Right lobe of liver (tissue), 4 donors: ENCODE results near the gene ZRANB3.

Experiments used
- CTCF ChIP-seq, 4 donors: fragments of 200-600 bp in 3 of 4; fragments of 450-650 bp in 1 of 4; IDR thresholded peaks; one replicate each; pipeline versions ENCODE4 v1.5.1 to v1.8.0; 2016 to 2022; ENCODE audit warnings: antibody characterized with exemption in 4 of 4, mild to moderate bottlenecking in 2 of 4
- POLR2A ChIP-seq: fragments of 450-650 bp; IDR thresholded peaks from one replicate; pipeline ENCODE4 v1.6.1; 2017; ENCODE audit warnings: antibody characterized with exemption, mild to moderate bottlenecking
- donor health status: DM: no; HTN: no; CAD: no.
- donor health status: DM: no; HTN: no; CAD: no.
- donor health status: DM: no; HTN: yes; CAD: no.

- TF ChIP-seq CTCF (IDR thresholded peaks at IDR 0.05) = no peak
- no peak for TF ChIP-seq POLR2A
Measured at GRCh38 chr2:135144343-135144742, 386.7 kb downstream of the ZRANB3 start.
